ENCODE measurements around the gene CSNK2A1. TPM values are rescaled to one million over a fixed set of nuclear protein-coding genes. Genes with fewer than 3 reads are reported as not detected.
A peak's percentile ranks its signal among the peaks of the same experiment; 100 is the strongest.

The CSNK2A1 gene
- total RNA-seq, 1 donor from 2014 or later = 91.6 TPM

- no peak for DNase-seq (ENCODE audit: low spot score)
Measured at GRCh38 chr20:564192-564591, 20.6 kb upstream of the CSNK2A1 start.

GRCh38 chr20:563187-563586 is 19.6 kb upstream of the CSNK2A1 start:
- DNase-seq (ENCODE audit: low spot score) = no peak

- no peak for DNase-seq (ENCODE audit: low spot score)
Measured at GRCh38 chr20:562232-562897, 18.8 kb upstream of the CSNK2A1 start.

- peak; percentile 69 for DNase-seq (ENCODE audit: low spot score)
Measured at GRCh38 chr20:561437-562231, 18.0 kb upstream of the CSNK2A1 start.

GRCh38 chr20:560680-561079 is 17.1 kb upstream of the CSNK2A1 start:
- no peak for DNase-seq (ENCODE audit: low spot score)

GRCh38 chr20:558117-558516 is 14.5 kb upstream of the CSNK2A1 start:
- DNase-seq (ENCODE audit: low spot score) = no peak

GRCh38 chr20:556984-557383 is 13.4 kb upstream of the CSNK2A1 start:
- no peak for DNase-seq (ENCODE audit: low spot score)

- peak; percentile 54 for DNase-seq (ENCODE audit: low spot score)
Measured at GRCh38 chr20:555976-556385, 12.4 kb upstream of the CSNK2A1 start.

GRCh38 chr20:550611-551010 is 7.0 kb upstream of the CSNK2A1 start:
- DNase-seq (ENCODE audit: low spot score) = no peak

- no peak for DNase-seq (ENCODE audit: low spot score)
Measured at GRCh38 chr20:549722-550496, 6.3 kb upstream of the CSNK2A1 start.

GRCh38 chr20:548906-549305 is 5.3 kb upstream of the CSNK2A1 start:
- DNase-seq (ENCODE audit: low spot score) = no peak

- DNase-seq (ENCODE audit: low spot score) = no peak
Measured at GRCh38 chr20:547394-547793, 3.8 kb upstream of the CSNK2A1 start.

- DNase-seq (ENCODE audit: low spot score) = no peak
Measured at GRCh38 chr20:546353-546752, 2.8 kb upstream of the CSNK2A1 start.

GRCh38 chr20:544153-544725 is 649 bp upstream of the CSNK2A1 start:
- no peak for DNase-seq (ENCODE audit: low spot score)

GRCh38 chr20:542777-543368 is 717 bp downstream of the CSNK2A1 start:
- DNase-seq (ENCODE audit: low spot score) = no peak

- no peak for DNase-seq (ENCODE audit: low spot score)
Measured at GRCh38 chr20:540391-541201, 3.0 kb downstream of the CSNK2A1 start.

- no peak for DNase-seq (ENCODE audit: low spot score)
Measured at GRCh38 chr20:539848-540247, 3.7 kb downstream of the CSNK2A1 start.

- DNase-seq (ENCODE audit: low spot score) = no peak
Measured at GRCh38 chr20:539191-539590, 4.4 kb downstream of the CSNK2A1 start.

- DNase-seq (ENCODE audit: low spot score) = no peak
Measured at GRCh38 chr20:537983-538382, 5.6 kb downstream of the CSNK2A1 start.

GRCh38 chr20:536426-537010 is 7.1 kb downstream of the CSNK2A1 start:
- DNase-seq (ENCODE audit: low spot score) = no peak

GRCh38 chr20:535958-536357 is 7.6 kb downstream of the CSNK2A1 start:
- DNase-seq (ENCODE audit: low spot score) = peak; percentile 25
